HG03432 (cell line): ENCODE measurements around the gene CHRD.
"Not testable (repeated sequence)": the region's sequence is repeated elsewhere in the genome, so short reads cannot be mapped to it uniquely, and the experiment has no call there.

Source experiments
- ATAC-seq: cut with Tn5 transposase; IDR thresholded peaks from one replicate; pipeline ENCODE4 v1.9.1; 2021; ENCODE audit warnings: mild to moderate bottlenecking, moderate library complexity; ENCODE audit not compliant: unreplicated experiment

Gene CHRD

GRCh38 chr3:184414418-184415202, 34.8 kb downstream of the CHRD start:
- no peak for ATAC-seq

- ATAC-seq, result no peak
These were observed 35.3 kb downstream of the CHRD start for GRCh38 chr3:184415203-184415490.

- peak; percentile 78 for ATAC-seq
These were observed 37.9 kb downstream of the CHRD start for GRCh38 chr3:184417619-184418327.

- no peak for ATAC-seq
These were observed 39.3 kb downstream of the CHRD start for GRCh38 chr3:184419171-184419570.

GRCh38 chr3:184423561-184423960, 43.7 kb downstream of the CHRD start:
- no peak for ATAC-seq

GRCh38 chr3:184426691-184427141, 46.9 kb downstream of the CHRD start:
- no peak for ATAC-seq

- ATAC-seq, result no peak
These were observed 48.8 kb downstream of the CHRD start for GRCh38 chr3:184428561-184429175.

GRCh38 chr3:184429786-184430185, 49.9 kb downstream of the CHRD start:
- no peak for ATAC-seq

- ATAC-seq, result no peak
These were observed 51.1 kb downstream of the CHRD start for GRCh38 chr3:184430940-184431339.

- not testable (repeated sequence) for ATAC-seq
These were observed 53.3 kb downstream of the CHRD start for GRCh38 chr3:184433178-184433577.

- no peak for ATAC-seq
These were observed 59.2 kb downstream of the CHRD start for GRCh38 chr3:184439096-184439495.
